BLaER1 treated with 17β-estradiol and CSF1 and Interleukin-3, amounts not matched to agents 10 nM and 100 nM (cell line): ENCODE measurements around the gene PTPRN2.

Experiments
- H3K27ac ChIP-seq, 11 experiments: shearing (Covaris generic); formaldehyde crosslinking; 2 replicates each; pipeline ENCODE4 v1.8.1; 2022
- H3K27me3 ChIP-seq, 11 experiments: shearing (Covaris generic); formaldehyde crosslinking; 2 replicates each; pipeline ENCODE4 v1.8.1; 2022
- H3K36me3 ChIP-seq, 11 experiments: shearing (Covaris generic); formaldehyde crosslinking; 2 replicates each; pipeline ENCODE4 v1.8.1; 2022
- H3K4me1 ChIP-seq, 10 experiments: shearing (Covaris generic); formaldehyde crosslinking; 2 replicates each; pipeline ENCODE4 v1.8.1; 2022
- H3K4me2 ChIP-seq, 11 experiments: shearing (Covaris generic); formaldehyde crosslinking; 2 replicates each; pipeline ENCODE4 v1.8.1; 2022
- H3K4me3 ChIP-seq, 10 experiments: shearing (Covaris generic); formaldehyde crosslinking; 2 replicates each; pipeline ENCODE4 v1.8.1; 2022
- H3K9ac ChIP-seq, 11 experiments: shearing (Covaris generic); formaldehyde crosslinking; 2 replicates each; pipeline ENCODE4 v1.8.1; 2022
- H3K9me3 ChIP-seq, 11 experiments: shearing (Covaris generic); formaldehyde crosslinking; replicated peaks in 1 of 11; 2 replicates each; pipeline ENCODE4 v1.8.1; 2022
- H4K20me1 ChIP-seq, 11 experiments: shearing (Covaris generic); formaldehyde crosslinking; 2 replicates each; pipeline ENCODE4 v1.8.1; 2022
- Cebpa-rat ChIP-seq, 11 experiments: shearing (Covaris generic); IDR thresholded peaks; 2 replicates each; pipeline ENCODE4 v1.8.1; 2022

The PTPRN2 gene

DNA sequence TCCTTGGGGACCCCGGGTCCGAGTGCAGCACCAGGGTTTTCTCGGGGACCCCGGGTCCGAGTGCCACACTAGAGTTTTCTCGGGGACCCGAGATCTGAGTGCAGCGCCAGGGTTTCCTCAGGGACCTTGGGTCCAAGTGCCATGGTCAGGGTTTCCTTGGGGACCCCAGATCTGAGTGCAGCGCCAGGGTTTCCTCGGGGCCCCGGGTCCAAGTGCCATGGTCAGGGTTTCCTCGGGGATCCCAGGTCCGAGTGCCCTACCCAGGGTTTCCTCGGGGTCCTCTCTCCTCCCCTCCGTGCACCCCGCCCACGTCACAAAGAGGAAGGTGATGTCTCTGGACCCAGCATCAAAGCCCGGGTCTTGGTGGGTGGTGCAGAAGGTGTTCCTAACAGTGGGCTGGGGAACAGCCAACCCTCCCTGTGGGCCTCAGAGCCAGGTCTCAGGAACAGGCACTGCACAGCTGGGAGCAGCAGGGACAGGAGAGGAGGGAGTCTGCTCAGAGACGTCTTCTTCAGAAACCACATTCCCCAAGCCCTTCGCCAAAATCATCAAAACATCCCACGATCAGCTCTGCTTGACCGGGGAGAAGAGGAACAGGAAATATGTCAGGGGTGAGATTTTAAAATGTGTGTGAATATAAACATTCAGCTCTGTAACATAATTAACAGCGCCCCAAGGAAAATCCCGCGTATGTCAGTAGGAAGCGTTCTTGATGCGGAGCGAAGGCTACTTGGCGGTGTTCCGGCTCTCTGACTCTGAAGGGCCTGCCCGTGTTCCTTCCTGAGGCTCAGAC is 710.1 kb downstream of the PTPRN2 start:
- H3K4me1 ChIP-seq = peaks cover 28 to 52% (median 39%) of the 10 kb centered on the region in 10 experiments
- peaks cover 13 to 33% (median 20%) of the 10 kb centered on the region in 11 experiments for H3K9me3 ChIP-seq
- peaks cover 0 to 16% (median 0%) of the 10 kb centered on the region in 11 experiments; a peak in 5 of 22 replicates for H3K27me3 ChIP-seq
- H3K4me3 ChIP-seq = no peak overlapping the region
- H3K9ac ChIP-seq = no peak overlapping the region
- peak overlapping the region; percentile 47 to 83 (median 66) for H3K4me2 ChIP-seq
- H3K27ac ChIP-seq = no peak overlapping the region
- H3K36me3 ChIP-seq = no peaks in the 10 kb centered on the region
- H4K20me1 ChIP-seq = peaks cover 0 to 16% (median 0%) of the 10 kb centered on the region in 11 experiments; a peak in 2 of 22 replicates
- TF ChIP-seq Cebpa-rat (IDR thresholded peaks at IDR 0.05) = no peak

DNA sequence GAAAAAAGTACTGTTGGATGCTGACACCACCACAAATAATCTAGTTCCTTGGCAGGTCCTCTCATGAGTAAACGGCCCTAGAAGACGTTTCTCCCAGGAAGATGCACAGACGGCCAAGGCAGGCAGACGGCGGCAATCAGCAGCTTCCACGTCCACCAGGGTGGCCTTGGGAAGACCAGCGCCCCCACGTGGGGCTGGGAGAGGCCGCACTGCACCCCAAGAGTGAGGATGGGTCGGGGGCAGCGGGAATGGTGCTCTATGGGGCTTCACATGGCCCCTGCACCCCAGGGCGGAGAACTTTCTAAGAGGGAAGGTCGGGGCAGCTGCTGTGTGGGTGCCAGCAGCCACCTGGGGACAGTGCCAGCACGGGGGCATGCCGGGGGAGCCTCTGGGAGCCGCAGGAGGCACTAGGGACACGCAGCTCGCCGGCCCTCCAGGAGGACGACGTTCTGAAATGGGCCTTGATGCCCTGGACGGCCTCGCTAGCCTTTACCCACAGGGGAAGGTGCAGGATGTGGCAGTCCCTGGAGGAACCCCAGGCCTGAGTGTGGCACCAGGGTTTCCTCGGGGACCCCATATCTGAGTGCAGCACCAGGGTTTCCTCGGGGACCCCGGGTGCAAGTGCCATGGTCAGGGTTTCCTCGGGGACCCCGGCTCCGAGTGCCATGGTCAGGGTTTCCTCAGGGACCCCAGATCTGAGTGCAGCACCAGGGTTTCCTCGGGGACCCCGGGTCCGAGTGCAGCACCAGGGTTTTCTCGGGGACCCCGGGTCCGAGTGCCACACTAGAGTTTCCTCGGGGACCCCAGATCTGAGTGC is 710.9 kb downstream of the PTPRN2 start:
- Histone ChIP-seq H3K4me3 (no peak overlapping the region), H3K9me3 (peaks cover 5 to 25% (median 12%) of the 10 kb centered on the region in 11 experiments; a peak in 18 of 22 replicates), H3K4me2 (peak overlapping the region; percentile 47 to 83 (median 66); a peak in 19 of 22 replicates), H3K4me1 (peaks cover 29 to 50% (median 40%) of the 10 kb centered on the region in 10 experiments), H3K27me3 (peaks cover 0 to 16% (median 0%) of the 10 kb centered on the region in 11 experiments; a peak in 5 of 22 replicates), H3K36me3 (no peaks in the 10 kb centered on the region), H3K9ac (no peak overlapping the region), H3K27ac (no peak overlapping the region), H4K20me1 (peaks cover 0 to 16% (median 0%) of the 10 kb centered on the region in 11 experiments; a peak in 2 of 22 replicates)
- TF ChIP-seq Cebpa-rat (IDR thresholded peaks at IDR 0.05) = no peak

DNA sequence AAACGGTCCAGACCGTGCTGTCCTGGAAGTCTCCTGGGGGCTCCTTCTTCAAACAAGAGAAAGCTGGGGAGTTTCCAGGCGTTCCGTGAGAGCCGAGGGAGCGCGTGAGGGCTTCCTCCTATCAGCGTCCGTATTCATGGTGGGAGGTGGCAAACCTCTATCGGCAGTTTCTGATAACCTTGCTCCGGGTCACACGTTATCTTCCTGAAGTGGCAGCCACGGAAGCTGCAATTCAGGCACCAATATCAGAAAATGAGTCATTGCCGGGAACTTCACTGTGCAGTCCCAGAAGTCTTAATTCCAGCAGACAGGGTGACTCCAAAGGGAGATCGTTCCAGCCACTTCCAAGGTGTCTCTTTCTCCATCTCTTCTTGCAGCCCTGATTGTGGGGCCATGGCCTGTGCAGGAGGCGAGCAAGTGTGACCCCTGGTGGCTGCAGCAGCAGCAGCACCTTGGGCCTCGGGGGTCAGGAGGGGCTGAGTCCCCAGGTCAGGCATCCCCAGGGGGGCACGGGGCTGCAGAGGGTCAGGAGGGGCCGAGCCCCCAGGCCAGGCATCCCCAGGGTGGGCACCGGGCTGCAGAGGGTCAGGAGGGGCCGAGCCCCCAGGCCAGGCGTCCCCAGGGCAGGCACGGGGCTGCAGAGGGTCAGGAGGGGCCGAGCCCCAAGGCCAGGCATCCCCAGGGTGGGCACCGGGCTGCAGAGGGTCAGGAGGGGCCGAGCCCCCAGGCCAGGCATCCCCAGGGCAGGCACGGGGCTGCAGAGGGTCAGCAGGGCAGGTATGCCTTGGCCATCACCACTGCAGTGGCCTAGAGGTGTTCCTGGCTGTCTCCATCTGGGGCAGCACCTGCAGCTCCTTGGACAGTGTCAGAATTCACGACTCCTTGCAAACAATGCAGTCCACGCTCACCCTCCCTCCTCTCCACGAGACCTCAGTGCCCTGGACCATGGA is 712.1 kb downstream of the PTPRN2 start:
- peak overlapping the region; percentile 60 to 80 (median 71) for H3K4me2 ChIP-seq
- H3K4me3 ChIP-seq = peak overlapping the region in 7 of 10 experiments; percentile 18 to 54 (median 39); a peak in 11 of 20 replicates
- peaks cover 29 to 48% (median 37%) of the 10 kb centered on the region in 10 experiments for H3K4me1 ChIP-seq
- H4K20me1 ChIP-seq = peaks cover 0 to 16% (median 0%) of the 10 kb centered on the region in 11 experiments; a peak in 2 of 22 replicates
- H3K36me3 ChIP-seq = no peaks in the 10 kb centered on the region
- TF ChIP-seq Cebpa-rat (IDR thresholded peaks at IDR 0.05) = no peak
- H3K9me3 ChIP-seq = peaks cover 0 to 15% (median 3%) of the 10 kb centered on the region in 11 experiments; a peak in 4 of 22 replicates
- peak overlapping the region in 6 of 11 experiments; percentile 11 to 51 (median 36); a peak in 9 of 22 replicates for H3K9ac ChIP-seq
- H3K27me3 ChIP-seq = peaks cover 0 to 16% (median 0%) of the 10 kb centered on the region in 11 experiments; a peak in 5 of 22 replicates
- H3K27ac ChIP-seq = peak overlapping the region in 1 of 11 experiments; percentile 7; a peak in 1 of 22 replicates

DNA sequence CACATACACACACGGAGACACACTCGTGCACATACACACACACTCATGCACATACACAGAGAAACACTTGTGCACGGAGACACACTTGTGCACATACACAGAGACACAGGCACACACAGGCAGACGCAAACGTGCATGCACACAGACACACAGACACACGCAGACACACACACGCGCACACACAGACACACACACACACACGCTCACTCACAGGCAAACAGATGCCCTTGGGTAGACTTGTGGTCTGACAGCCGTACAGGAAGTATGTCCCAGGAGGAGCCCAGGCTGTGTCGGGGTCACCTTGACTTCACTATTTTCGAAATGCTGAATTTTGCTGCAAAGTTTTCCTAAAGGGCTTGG is 712.8 kb downstream of the PTPRN2 start:
- peaks cover 0 to 16% (median 0%) of the 10 kb centered on the region in 11 experiments; a peak in 2 of 22 replicates for H4K20me1 ChIP-seq
- H3K9me3 ChIP-seq = peaks cover 0 to 10% (median 1%) of the 10 kb centered on the region in 11 experiments; a peak in 10 of 22 replicates
- H3K4me1 ChIP-seq = peaks cover 29 to 48% (median 37%) of the 10 kb centered on the region in 10 experiments
- H3K36me3 ChIP-seq = no peaks in the 10 kb centered on the region
- peak overlapping the region in 7 of 10 experiments; percentile 18 to 54 (median 39); a peak in 11 of 20 replicates for H3K4me3 ChIP-seq
- TF ChIP-seq Cebpa-rat (IDR thresholded peaks at IDR 0.05) = no peak
- H3K4me2 ChIP-seq = peak overlapping the region; percentile 60 to 80 (median 71)
- peak overlapping the region in 6 of 11 experiments; percentile 11 to 51 (median 36); a peak in 9 of 22 replicates for H3K9ac ChIP-seq
- peaks cover 0 to 16% (median 0%) of the 10 kb centered on the region in 11 experiments; a peak in 5 of 22 replicates for H3K27me3 ChIP-seq
- H3K27ac ChIP-seq = peak overlapping the region in 1 of 11 experiments; percentile 7; a peak in 1 of 22 replicates

DNA sequence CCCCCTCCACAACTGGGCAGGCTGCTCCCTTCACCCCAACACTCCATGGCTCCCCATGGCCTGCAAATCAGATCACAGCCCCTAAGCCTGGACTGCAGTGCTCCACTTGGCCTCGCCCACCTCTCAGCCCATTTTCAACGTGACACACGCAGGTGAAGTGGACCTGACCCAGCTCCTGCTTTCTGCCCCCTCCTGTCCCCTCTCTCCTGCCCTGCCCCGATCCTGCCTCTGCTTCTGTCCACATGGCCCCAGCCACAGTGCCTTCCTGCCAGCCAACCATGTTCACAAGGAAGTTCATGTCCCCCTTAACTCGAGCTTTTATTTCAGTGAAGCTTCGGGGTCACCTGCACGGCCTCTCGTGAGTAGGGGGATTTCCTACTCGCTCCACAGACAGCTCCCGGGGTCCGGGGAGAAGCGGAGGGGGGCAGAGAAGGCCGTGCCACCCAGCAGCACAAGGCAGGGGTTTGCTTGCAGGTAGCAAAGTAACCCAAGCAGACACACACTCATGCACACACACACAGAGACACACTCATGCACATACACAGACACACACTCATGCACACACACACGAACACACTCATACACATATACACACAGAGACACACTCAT is 713.3 kb downstream of the PTPRN2 start:
- Histone ChIP-seq H4K20me1 (peaks cover 0 to 16% (median 0%) of the 10 kb centered on the region in 11 experiments; a peak in 2 of 22 replicates), H3K9ac (no peak overlapping the region), H3K4me3 (no peak overlapping the region), H3K9me3 (peaks cover 0 to 11% (median 7%) of the 10 kb centered on the region in 11 experiments; a peak in 10 of 22 replicates), H3K27me3 (peaks cover 0 to 16% (median 0%) of the 10 kb centered on the region in 11 experiments; a peak in 5 of 22 replicates), H3K4me2 (peak overlapping the region; percentile 60 to 80 (median 71); a peak in 21 of 22 replicates), H3K27ac (no peak overlapping the region), H3K36me3 (no peaks in the 10 kb centered on the region), H3K4me1 (peaks cover 29 to 48% (median 37%) of the 10 kb centered on the region in 10 experiments)
- no peak for TF ChIP-seq Cebpa-rat (IDR thresholded peaks at IDR 0.05)

DNA sequence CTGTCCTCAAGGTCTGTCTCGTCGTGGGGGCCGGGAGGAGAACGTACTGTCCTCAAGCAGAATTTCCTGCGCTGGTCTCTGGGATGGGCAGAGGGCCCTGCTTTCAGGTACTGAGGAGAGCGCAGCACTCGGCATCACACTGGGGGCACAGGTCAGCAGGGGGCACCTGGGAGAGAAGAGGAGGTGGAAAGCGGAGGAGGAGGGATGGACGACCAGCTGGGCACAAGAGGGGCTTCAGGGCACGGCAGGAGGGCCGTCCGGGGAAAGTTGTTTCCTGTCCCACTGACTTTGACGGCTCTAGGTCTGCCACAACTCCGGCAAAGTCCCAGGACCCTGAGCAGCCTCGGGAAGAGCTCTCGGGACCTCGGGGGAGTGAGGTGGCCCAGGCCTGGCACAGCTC is 714.0 kb downstream of the PTPRN2 start:
- TF ChIP-seq Cebpa-rat (IDR thresholded peaks at IDR 0.05) = no peak
- H4K20me1 ChIP-seq = peaks cover 0 to 16% (median 0%) of the 10 kb centered on the region in 11 experiments; a peak in 2 of 22 replicates
- peaks cover 29 to 48% (median 37%) of the 10 kb centered on the region in 10 experiments for H3K4me1 ChIP-seq
- H3K9ac ChIP-seq = no peak overlapping the region
- H3K27me3 ChIP-seq = peaks cover 0 to 16% (median 0%) of the 10 kb centered on the region in 11 experiments; a peak in 5 of 22 replicates
- no peak overlapping the region for H3K4me3 ChIP-seq
- no peaks in the 10 kb centered on the region for H3K36me3 ChIP-seq
- peaks cover 0 to 11% (median 8%) of the 10 kb centered on the region in 11 experiments; a peak in 12 of 22 replicates for H3K9me3 ChIP-seq
- H3K4me2 ChIP-seq = peak overlapping the region in 1 of 11 experiments; percentile 72; a peak in 2 of 22 replicates
- no peak overlapping the region for H3K27ac ChIP-seq

DNA sequence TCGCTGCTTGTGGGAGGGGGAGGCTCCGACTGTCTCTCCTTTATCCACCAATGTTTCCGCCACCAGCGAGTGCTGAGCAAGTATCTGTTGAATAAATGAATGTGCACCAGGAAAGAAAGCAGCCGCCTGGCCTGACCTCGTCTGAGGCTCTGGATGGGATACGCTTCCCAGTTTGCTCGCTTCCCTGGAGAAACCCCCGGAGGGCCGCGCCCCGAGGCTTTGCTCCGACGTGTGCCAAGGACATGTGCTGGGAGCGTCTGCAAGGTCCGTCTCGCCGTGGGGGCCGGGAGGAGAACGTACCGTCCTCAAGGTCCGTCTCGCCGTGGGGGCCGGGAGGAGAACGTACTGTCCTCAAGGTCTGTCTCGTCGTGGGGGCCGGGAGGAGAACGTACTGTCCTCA is 714.4 kb downstream of the PTPRN2 start:
- TF ChIP-seq Cebpa-rat (IDR thresholded peaks at IDR 0.05) = no peak
- peaks cover 3 to 16% (median 10%) of the 10 kb centered on the region in 11 experiments; a peak in 19 of 22 replicates for H3K9me3 ChIP-seq

More for the DNA sequence above, 714.4 kb downstream of the PTPRN2 start:
- Histone ChIP-seq H3K36me3 (no peaks in the 10 kb centered on the region), H3K4me3 (no peak overlapping the region), H3K9ac (no peak overlapping the region), H3K27me3 (peaks cover 0 to 16% (median 0%) of the 10 kb centered on the region in 11 experiments; a peak in 5 of 22 replicates), H3K27ac (no peak overlapping the region), H4K20me1 (peaks cover 0 to 16% (median 0%) of the 10 kb centered on the region in 11 experiments; a peak in 2 of 22 replicates), H3K4me1 (peaks cover 29 to 48% (median 37%) of the 10 kb centered on the region in 10 experiments), H3K4me2 (peak overlapping the region in 5 of 11 experiments; percentile 12 to 49 (median 30); a peak in 7 of 22 replicates)
